KMS-11 (cell line): Measurements from ENCODE around the gene THAP11.

Source experiments
- H2AFZ ChIP-seq: fragments of 200-600 bp; sonication (generic); 2 replicates; pipeline ENCODE4 v1.6.1; 2016; ENCODE audit warnings: antibody characterized with exemption, mixed run types, low read depth
- H3K27ac ChIP-seq: fragments of 200-600 bp; sonication (generic); 2 replicates; pipeline ENCODE4 v1.6.1; 2016; ENCODE audit warnings: mild to moderate bottlenecking, mixed run types
- H3K27me3 ChIP-seq: fragments of 200-600 bp; sonication (generic); 2 replicates; pipeline ENCODE4 v1.6.1; 2017; ENCODE audit warnings: mild to moderate bottlenecking, low read depth, mixed run types, moderate library complexity; ENCODE audit not compliant: insufficient read depth
- H3K36me3 ChIP-seq: fragments of 200-600 bp; sonication (generic); 2 replicates; pipeline ENCODE4 v1.6.1; 2017; ENCODE audit warnings: mild to moderate bottlenecking, mixed run types; ENCODE audit not compliant: insufficient read depth
- H3K4me1 ChIP-seq: fragments of 200-600 bp; sonication (generic); 2 replicates; pipeline ENCODE4 v1.6.1; 2016; ENCODE audit warnings: mild to moderate bottlenecking, low read depth, mixed run types; ENCODE audit not compliant: poor library complexity, severe bottlenecking
- H3K4me2 ChIP-seq: fragments of 200-600 bp; sonication (generic); 2 replicates; pipeline ENCODE4 v1.7.0; 2016; ENCODE audit warnings: mild to moderate bottlenecking, mixed run types
- H3K4me3 ChIP-seq: fragments of 200-600 bp; sonication (generic); IDR thresholded peaks from 2 replicates; pipeline ENCODE4 v1.6.1; 2017; ENCODE audit warnings: low read depth, low read length, mixed read lengths; ENCODE audit not compliant: insufficient read depth
- H3K79me2 ChIP-seq: fragments of 200-600 bp; sonication (generic); 2 replicates; pipeline ENCODE4 v1.6.1; 2016; ENCODE audit warnings: low read depth, mixed run types; ENCODE audit not compliant: insufficient read depth
- H3K9ac ChIP-seq: fragments of 200-600 bp; sonication (generic); 2 replicates; pipeline ENCODE4 v1.6.1; 2016; ENCODE audit warnings: mild to moderate bottlenecking, mixed run types
- H4K20me1 ChIP-seq: fragments of 200-600 bp; sonication (generic); 2 replicates; pipeline ENCODE4 v1.6.1; 2016; ENCODE audit warnings: mild to moderate bottlenecking, mixed run types; ENCODE audit not compliant: insufficient read depth
- TF ChIP-seq, protein P1 (sequence below): fragments of 200-600 bp; sonication (generic); conservative IDR thresholded peaks from 2 replicates; pipeline ENCODE4 v1.6.1; 2017; ENCODE audit warnings: low read depth, mild to moderate bottlenecking, antibody characterized with exemption, low read length, moderate library complexity, mixed read lengths

THAP11 gene

DNA sequence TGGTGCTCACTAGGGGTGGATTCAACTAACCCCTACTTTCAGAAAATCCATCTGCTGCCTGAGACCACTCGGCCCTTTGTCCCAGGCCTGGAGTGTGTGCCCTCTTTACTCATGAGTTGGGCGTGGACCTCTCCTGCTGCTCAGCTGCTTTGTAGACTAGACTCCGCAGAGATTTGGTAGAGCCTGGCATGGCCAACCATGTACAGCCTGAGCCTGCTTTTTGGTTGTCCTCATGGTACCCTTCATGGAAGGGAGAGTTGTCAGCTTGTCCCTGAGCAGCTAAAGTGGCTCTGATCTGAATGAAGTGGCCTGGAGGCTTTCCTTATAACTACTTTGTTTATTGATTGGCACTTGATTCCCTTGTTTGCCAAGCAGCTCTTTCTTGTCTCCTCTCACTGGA lies 32.3 kb downstream of the THAP11 start:
- Histone ChIP-seq H3K27ac (no peak overlapping the region), H3K9ac (no peak overlapping the region)
- TF ChIP-seq, protein P1, sequence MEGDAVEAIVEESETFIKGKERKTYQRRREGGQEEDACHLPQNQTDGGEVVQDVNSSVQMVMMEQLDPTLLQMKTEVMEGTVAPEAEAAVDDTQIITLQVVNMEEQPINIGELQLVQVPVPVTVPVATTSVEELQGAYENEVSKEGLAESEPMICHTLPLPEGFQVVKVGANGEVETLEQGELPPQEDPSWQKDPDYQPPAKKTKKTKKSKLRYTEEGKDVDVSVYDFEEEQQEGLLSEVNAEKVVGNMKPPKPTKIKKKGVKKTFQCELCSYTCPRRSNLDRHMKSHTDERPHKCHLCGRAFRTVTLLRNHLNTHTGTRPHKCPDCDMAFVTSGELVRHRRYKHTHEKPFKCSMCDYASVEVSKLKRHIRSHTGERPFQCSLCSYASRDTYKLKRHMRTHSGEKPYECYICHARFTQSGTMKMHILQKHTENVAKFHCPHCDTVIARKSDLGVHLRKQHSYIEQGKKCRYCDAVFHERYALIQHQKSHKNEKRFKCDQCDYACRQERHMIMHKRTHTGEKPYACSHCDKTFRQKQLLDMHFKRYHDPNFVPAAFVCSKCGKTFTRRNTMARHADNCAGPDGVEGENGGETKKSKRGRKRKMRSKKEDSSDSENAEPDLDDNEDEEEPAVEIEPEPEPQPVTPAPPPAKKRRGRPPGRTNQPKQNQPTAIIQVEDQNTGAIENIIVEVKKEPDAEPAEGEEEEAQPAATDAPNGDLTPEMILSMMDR = no peak

DNA sequence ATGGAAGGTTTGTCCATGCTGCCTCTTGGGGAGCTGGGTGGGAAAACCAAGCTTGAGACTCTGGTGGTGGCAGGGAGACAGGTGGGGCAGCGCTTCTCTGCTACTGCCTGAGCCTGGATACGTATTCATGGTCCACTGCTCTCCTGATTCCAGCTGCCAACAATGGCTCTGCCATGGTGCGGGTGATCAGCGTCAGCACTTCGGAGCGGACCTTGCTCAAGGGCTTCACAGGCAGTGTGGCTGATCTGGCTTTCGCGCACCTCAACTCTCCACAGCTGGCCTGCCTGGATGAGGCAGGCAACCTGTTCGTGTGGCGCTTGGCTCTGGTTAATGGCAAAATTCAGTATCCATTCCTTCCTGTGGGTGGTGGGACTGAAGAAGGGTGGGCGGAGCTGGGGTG lies 34.9 kb downstream of the THAP11 start:
- H3K9ac ChIP-seq = no peak overlapping the region
- H3K79me2 ChIP-seq = peaks cover 30% of the 10 kb centered on the region
- H2AFZ ChIP-seq = no peak overlapping the region
- H3K36me3 ChIP-seq = peaks cover 18% of the 10 kb centered on the region; the same call in 1 of the 2 replicates
- TF ChIP-seq, protein P1 = no peak
- H3K4me1 ChIP-seq = peaks cover 26% of the 10 kb centered on the region
- H4K20me1 ChIP-seq = no peaks in the 10 kb centered on the region
- no peak overlapping the region for H3K27ac ChIP-seq
- no peak overlapping the region for H3K4me3 ChIP-seq
- no peaks in the 10 kb centered on the region for H3K27me3 ChIP-seq
- no peak overlapping the region for H3K4me2 ChIP-seq

More for the DNA sequence above, 32.3 kb downstream of the THAP11 start:
- Histone ChIP-seq H2AFZ (no peak overlapping the region), H3K4me3 (no peak overlapping the region), H3K4me1 (peaks cover 51% of the 10 kb centered on the region), H3K36me3 (peaks cover 14% of the 10 kb centered on the region; the same call in 1 of the 2 replicates), H4K20me1 (no peaks in the 10 kb centered on the region), H3K4me2 (peak overlapping the region; percentile 89), H3K79me2 (peaks cover 30% of the 10 kb centered on the region), H3K27me3 (no peaks in the 10 kb centered on the region)

- TF ChIP-seq, protein P1 = no peak
- peaks cover 18% of the 10 kb centered on the region; the same call in 1 of the 2 replicates for H3K36me3 ChIP-seq
These were observed 36.1 kb downstream of the THAP11 start for GRCh38 chr16:67878232-67878631.

DNA sequence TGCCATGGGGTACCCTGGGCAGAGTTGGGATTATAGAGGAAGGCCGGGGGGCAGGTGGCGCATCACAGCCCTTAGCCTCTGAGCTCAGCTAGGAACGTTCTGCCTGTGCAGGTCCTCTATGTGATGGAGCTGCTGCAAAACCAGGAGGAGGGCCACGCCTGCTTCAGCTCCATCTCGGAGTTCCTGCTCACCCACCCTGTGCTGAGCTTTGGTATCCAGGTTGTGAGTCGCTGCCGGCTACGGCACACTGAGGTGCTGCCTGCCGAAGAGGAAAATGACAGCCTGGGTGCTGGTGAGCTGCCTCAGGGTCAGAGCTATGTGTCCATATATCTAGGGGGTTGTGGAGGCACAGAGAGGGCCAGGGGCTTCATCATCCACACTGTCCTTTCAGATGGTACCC lies 36.7 kb downstream of the THAP11 start:
- Histone ChIP-seq H3K79me2 (peaks cover 22% of the 10 kb centered on the region), H3K36me3 (peaks cover 18% of the 10 kb centered on the region; the same call in 1 of the 2 replicates), H3K9ac (no peak overlapping the region), H3K27me3 (no peaks in the 10 kb centered on the region), H3K4me3 (no peak overlapping the region), H3K4me1 (peaks cover 18% of the 10 kb centered on the region), H3K4me2 (no peak overlapping the region), H4K20me1 (no peaks in the 10 kb centered on the region), H2AFZ (no peak overlapping the region), H3K27ac (no peak overlapping the region)
- TF ChIP-seq, protein P1 = no peak

More at GRCh38 chr16:67878232-67878631, 36.1 kb downstream of the THAP11 start:
- no peak overlapping the region for H3K4me3 ChIP-seq
- H2AFZ ChIP-seq = no peak overlapping the region
- peaks cover 19% of the 10 kb centered on the region for H3K4me1 ChIP-seq
- no peak overlapping the region for H3K9ac ChIP-seq
- no peak overlapping the region for H3K4me2 ChIP-seq
- peaks cover 28% of the 10 kb centered on the region for H3K79me2 ChIP-seq
- no peak overlapping the region for H3K27ac ChIP-seq
- H4K20me1 ChIP-seq = no peaks in the 10 kb centered on the region
- H3K27me3 ChIP-seq = no peaks in the 10 kb centered on the region
